Sigmoid colon (tissue), 7 donors: ENCODE measurements around the gene WNT7A. TPM values are rescaled to one million over a fixed set of nuclear protein-coding genes. Genes with fewer than 3 reads are reported as not detected.

Source experiments
- DNase-seq: peaks from one replicate; pipeline ENCODE4 v3.0.0-alpha.2; 2019
- H3K27ac ChIP-seq, 4 donors: fragments of 200-600 bp; sonication (generic); one replicate each; pipeline ENCODE4 v1.5.1; 2016 to 2019; ENCODE audit warnings: mild to moderate bottlenecking in 1 of 4
- H3K27me3 ChIP-seq, 3 donors: fragments of 200-600 bp; sonication (generic); one replicate each; pipeline ENCODE4 v1.5.1; 2019; ENCODE audit warnings: mild to moderate bottlenecking in 1 of 3
- H3K36me3 ChIP-seq, 4 donors: fragments of 200-600 bp; sonication (generic); one replicate each; pipeline ENCODE4 v1.5.1; 2016 to 2019
- H3K4me1 ChIP-seq, 4 donors: fragments of 200-600 bp; sonication (generic); one replicate each; pipeline ENCODE4 v1.5.1; 2017 to 2019
- H3K4me3 ChIP-seq, 4 donors: fragments of 200-600 bp; sonication (generic); one replicate each; pipeline ENCODE4 v1.5.1; 2017 to 2019; ENCODE audit warnings: mild to moderate bottlenecking in 2 of 4, moderate library complexity in 1 of 4
- H3K9me3 ChIP-seq, 4 donors: fragments of 200-600 bp in 3 of 4; sonication (generic) in 3 of 4; one replicate each; pipeline versions ENCODE4 v1.5.1 to v1.6.1; 2013 to 2019
- CTCF ChIP-seq, 4 experiments: fragments of 450-650 bp in 3 of 4; fragments of 200-600 bp in 1 of 4; IDR thresholded peaks; one replicate each; pipeline ENCODE4 v1.5.1; 2016 to 2019; ENCODE audit warnings: antibody characterized with exemption in 4 of 4, mild to moderate bottlenecking in 3 of 4, moderate library complexity in 2 of 4
- EP300 ChIP-seq, 4 donors: sonication (generic); formaldehyde crosslinking; IDR thresholded peaks; one replicate each; pipeline ENCODE4 v1.6.1; 2017; ENCODE audit warnings: antibody characterized with exemption in 4 of 4
- POLR2A ChIP-seq, 2 donors: fragments of 450-650 bp; IDR thresholded peaks; one replicate each; pipeline ENCODE4 v1.6.1; 2016; ENCODE audit warnings: antibody characterized with exemption in 2 of 2, mild to moderate bottlenecking in 2 of 2, moderate library complexity in 2 of 2
- POLR2AphosphoS5 ChIP-seq, 4 donors: sonication (generic); formaldehyde crosslinking; IDR thresholded peaks; one replicate each; pipeline ENCODE4 v1.6.1; 2017; ENCODE audit warnings: antibody characterized with exemption in 4 of 4
- WGBS, 2 donors: extraction: QIAGEN DNeasy Blood & Tissue Kit; methylation state at CpG; one replicate each; pipeline ENCODE4 v1.1.7; 2013; 5-methylcytosine and 5-hydroxymethylcytosine counted together
- intact Hi-C: fragments of 100-400 bp; cut with DNase I; formaldehyde crosslinking; loops from one replicate; pipeline ENCODE4 v1.15.1; 2023
- polyA plus RNA-seq, 3 donors: library from polyadenylated mRNA; stranded (reverse); fragments of 200-250 nt; gene quantifications; one replicate each; pipeline ENCODE4 v1.2.3, GENCODE V29; 2013
- total RNA-seq, 4 donors: library from RNA; depleted of rRNA; stranded (reverse); fragments of >200 nt; gene quantifications; one replicate each; pipeline ENCODE4 v1.1.0, GENCODE V29; 2016
- donor health status: healthy with polysubstance abuse.
- donor health status: Bipolar disorder and iron deficiency.
- donor health status: healthy.

WNT7A gene
- total and polyA plus RNA-seq, 7 donors, result 0.03 TPM; not detected in 6

GRCh38 chr3:13882876-13883275, 3.0 kb upstream of the WNT7A start:
- Histone ChIP-seq H3K36me3 (no peaks in the 10 kb centered on the region), H3K27me3 (peaks cover 28 to 51% (median 36%) of the 10 kb centered on the region in 3 donors)
- DNase-seq, result no peak

GRCh38 chr3:13881536-13882410, 1.9 kb upstream of the WNT7A start:
- intact Hi-C loops, result no loop called here

More at GRCh38 chr3:13882876-13883275, 3.0 kb upstream of the WNT7A start:
- WGBS, 2 donors, result 89 to 91% methylated on average over 3 of the region's 3 CpGs
- no peak overlapping the region for H3K4me3 ChIP-seq
- no peak overlapping the region for H3K27ac ChIP-seq
- TF ChIP-seq EP300 (IDR thresholded peaks at IDR 0.05) (no peak), POLR2AphosphoS5 (IDR thresholded peaks at IDR 0.05) (no peak), POLR2A (IDR thresholded peaks at IDR 0.05) (no peak), CTCF (IDR thresholded peaks at IDR 0.05) (no peak)
- H3K4me1 ChIP-seq, result peaks cover 0 to 31% (median 28%) of the 10 kb centered on the region in 4 donors
- intact Hi-C loops, result no loop called here
- peaks cover 0 to 1% (median 0%) of the 10 kb centered on the region in 4 donors for H3K9me3 ChIP-seq

GRCh38 chr3:13880811-13881156, 913 bp upstream of the WNT7A start:
- DNase-seq, result peak; percentile 46
- no peaks in the 10 kb centered on the region for H3K36me3 ChIP-seq
- no peak overlapping the region for H3K27ac ChIP-seq
- H3K27me3 ChIP-seq, result peaks cover 29 to 72% (median 45%) of the 10 kb centered on the region in 3 donors
- 4 to 7% methylated on average over 15 of the region's 15 CpGs for WGBS, 2 donors
- H3K9me3 ChIP-seq, result peaks cover 0 to 1% (median 0%) of the 10 kb centered on the region in 4 donors
- H3K4me3 ChIP-seq, result no peak overlapping the region
- intact Hi-C loops, result no loop called here
- peaks cover 0 to 33% (median 29%) of the 10 kb centered on the region in 4 donors for H3K4me1 ChIP-seq
- TF ChIP-seq POLR2A (IDR thresholded peaks at IDR 0.05) (no peak), EP300 (IDR thresholded peaks at IDR 0.05) (no peak), CTCF (IDR thresholded peaks at IDR 0.05) (no peak), POLR2AphosphoS5 (IDR thresholded peaks at IDR 0.05) (no peak)

More at GRCh38 chr3:13881536-13882410, 1.9 kb upstream of the WNT7A start:
- Histone ChIP-seq H3K27me3 (peaks cover 29 to 62% (median 45%) of the 10 kb centered on the region in 3 donors), H3K27ac (no peak overlapping the region), H3K9me3 (peaks cover 0 to 1% (median 0%) of the 10 kb centered on the region in 4 donors), H3K4me3 (no peak overlapping the region), H3K4me1 (peaks cover 0 to 33% (median 29%) of the 10 kb centered on the region in 4 donors), H3K36me3 (no peaks in the 10 kb centered on the region)
- DNase-seq, result peak; percentile 26
- no peak for TF ChIP-seq POLR2A (IDR thresholded peaks at IDR 0.05)
- no peak for TF ChIP-seq EP300 (IDR thresholded peaks at IDR 0.05)
- no peak for TF ChIP-seq POLR2AphosphoS5 (IDR thresholded peaks at IDR 0.05)
- TF ChIP-seq CTCF (IDR thresholded peaks at IDR 0.05), result no peak
- 79 to 81% methylated on average over 7 of the region's 7 CpGs for WGBS, 2 donors

- 1% methylated on average over 64 of the region's 64 CpGs for WGBS, 2 donors
- intact Hi-C loops, result no loop called here
- H3K4me3 ChIP-seq, result peak overlapping the region in 2 of 4 donors; percentile 35 to 38
- no peaks in the 10 kb centered on the region for H3K36me3 ChIP-seq
- TF ChIP-seq POLR2A (IDR thresholded peaks at IDR 0.05) (no peak), EP300 (IDR thresholded peaks at IDR 0.05) (no peak), CTCF (IDR thresholded peaks at IDR 0.05) (no peak), POLR2AphosphoS5 (IDR thresholded peaks at IDR 0.05) (no peak)
- no peak overlapping the region for H3K27ac ChIP-seq
- H3K9me3 ChIP-seq, result peaks cover 0 to 1% (median 0%) of the 10 kb centered on the region in 4 donors
- peaks cover 29 to 75% (median 45%) of the 10 kb centered on the region in 3 donors for H3K27me3 ChIP-seq
- DNase-seq, result no peak
- H3K4me1 ChIP-seq, result peaks cover 0 to 33% (median 29%) of the 10 kb centered on the region in 4 donors
Observed at GRCh38 chr3:13879102-13879945, 547 bp downstream of the WNT7A start.
